Stimulated activated CD4-positive, alpha-beta T cell treated with anti-CD3 and anti-CD28 coated beads, Interleukin-12 subunit alpha, Interleukin-12 subunit beta, amount 100 ng/mL, for 24 hours (primary cell): Measurements from ENCODE around the gene LVRN.

Source experiments
- DNase-seq, 2 experiments: peaks; one replicate each; pipeline ENCODE4 v3.0.0-alpha.2; 2020; ENCODE audit warnings: low read depth in 2 of 2

LVRN gene

DNA sequence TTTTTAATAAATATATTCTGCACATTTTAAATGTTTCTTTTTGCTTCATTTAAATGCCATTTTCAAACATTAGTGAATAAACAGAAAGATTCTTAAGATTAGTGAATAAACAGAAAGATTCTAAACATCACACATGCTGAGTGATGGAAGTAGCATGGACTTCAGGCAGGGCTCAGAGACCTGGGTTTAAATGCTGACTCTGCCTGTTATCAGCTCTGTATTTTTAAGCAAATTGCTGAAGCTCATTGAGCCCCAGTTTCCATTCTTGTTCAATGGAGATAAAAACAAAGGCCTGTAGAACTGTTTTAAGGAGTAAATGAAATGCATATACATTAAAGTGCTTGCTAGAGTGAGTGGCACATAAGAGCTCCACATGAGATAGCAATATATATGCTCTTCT lies 8.1 kb upstream of the LVRN start:
- DNase-seq: no peak

DNA sequence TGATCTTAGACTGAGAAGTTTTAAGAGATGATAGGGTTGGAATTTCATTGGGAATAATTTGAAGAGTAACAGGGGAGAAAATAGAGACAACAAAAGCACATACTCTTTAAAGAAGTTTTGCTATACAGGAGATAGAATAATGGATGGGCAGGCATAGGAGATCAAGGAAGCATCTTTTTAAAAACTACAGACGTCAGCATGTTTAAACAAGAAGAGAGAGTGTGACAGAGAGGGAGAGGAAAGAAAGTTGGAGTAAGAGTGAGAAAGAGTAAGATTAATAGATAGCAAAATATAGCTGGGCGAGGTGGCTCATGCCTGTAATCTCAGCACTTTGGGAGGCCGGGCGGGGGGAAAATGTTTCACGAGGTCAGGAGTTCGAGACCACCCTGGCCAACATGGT lies 5.3 kb upstream of the LVRN start:
- no peak for DNase-seq

DNA sequence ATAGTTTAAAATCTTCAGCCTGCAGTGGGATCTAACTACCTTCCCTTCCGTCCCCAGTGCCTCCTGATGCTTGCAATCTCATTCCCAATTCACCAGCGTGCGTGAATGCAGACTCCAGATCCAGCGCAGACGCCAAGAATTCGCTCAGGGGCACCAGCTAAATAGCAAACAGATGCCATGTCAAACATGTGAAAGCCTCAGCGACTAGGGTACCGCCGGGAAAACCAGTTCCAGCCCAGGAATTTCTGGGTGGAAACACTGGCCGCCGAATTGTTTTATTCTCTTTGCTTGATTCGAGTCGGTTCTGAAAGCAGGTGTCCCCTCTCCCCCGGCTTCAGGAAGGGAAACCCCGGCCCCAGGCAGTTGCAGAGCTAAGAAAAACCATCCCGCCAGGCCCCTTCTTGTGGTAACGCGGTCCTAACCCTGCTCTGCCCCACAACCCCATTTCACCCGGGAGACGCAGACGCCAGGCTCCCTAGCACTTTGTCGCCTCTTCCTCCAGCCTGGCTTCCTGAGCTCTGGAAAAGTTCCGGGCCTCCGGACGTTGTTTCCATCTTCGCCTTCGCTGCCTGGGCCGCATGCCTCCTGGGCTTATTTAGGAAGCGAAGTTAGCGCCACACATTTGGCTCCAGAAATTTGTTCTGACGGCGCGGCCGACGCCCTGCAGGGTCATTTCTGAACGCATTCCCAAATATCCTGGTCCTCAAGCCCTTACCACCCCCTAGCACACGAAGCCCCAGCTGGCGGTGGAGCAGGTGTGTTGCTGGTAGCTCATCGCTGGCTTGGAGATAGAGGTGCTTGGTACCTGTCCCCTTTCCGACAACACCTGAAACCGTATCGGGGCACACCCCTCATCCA lies 665 bp upstream of the LVRN start:
- DNase-seq: no peak

DNA sequence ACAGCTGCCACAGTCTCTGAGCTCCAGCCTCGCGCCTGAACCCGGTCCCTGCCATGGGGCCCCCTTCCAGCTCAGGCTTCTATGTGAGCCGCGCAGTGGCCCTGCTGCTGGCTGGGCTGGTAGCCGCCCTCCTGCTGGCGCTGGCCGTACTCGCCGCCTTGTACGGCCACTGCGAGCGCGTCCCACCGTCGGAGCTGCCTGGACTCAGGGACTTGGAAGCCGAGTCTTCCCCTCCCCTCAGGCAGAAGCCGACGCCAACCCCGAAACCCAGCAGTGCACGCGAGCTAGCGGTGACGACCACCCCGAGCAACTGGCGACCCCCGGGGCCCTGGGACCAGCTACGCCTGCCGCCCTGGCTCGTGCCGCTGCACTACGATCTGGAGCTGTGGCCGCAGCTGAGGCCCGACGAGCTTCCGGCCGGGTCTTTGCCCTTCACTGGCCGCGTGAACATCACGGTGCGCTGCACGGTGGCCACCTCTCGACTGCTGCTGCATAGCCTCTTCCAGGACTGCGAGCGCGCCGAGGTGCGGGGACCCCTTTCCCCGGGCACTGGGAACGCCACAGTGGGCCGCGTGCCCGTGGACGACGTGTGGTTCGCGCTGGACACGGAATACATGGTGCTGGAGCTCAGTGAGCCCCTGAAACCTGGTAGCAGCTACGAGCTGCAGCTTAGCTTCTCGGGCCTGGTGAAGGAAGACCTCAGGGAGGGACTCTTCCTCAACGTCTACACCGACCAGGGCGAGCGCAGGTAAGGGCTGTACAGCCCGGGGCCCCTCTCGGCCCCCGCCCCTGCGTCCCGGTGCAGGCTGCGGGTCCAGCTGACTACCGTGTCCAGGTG lies 509 bp downstream of the LVRN start:
- DNase-seq: no peak

DNA sequence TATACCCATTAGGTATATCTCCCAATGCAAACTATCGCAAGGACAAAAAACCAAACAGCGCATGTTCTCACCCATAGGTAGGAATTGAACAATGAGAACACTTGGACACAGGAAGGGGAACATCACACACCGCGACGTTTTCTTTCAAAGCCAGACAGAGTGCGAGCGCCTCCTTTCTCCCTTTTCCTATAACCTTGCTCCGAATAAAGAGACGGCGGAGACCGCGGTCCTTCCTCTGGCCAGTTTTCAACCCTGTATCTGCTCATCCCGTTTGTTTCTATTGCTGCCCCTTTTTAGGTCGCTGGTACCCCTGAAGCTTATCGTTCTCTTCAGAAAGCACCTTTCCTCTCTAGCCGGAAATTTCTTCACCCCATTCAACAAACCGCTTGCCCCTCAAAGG lies 1.3 kb downstream of the LVRN start:
- DNase-seq: no peak

DNA sequence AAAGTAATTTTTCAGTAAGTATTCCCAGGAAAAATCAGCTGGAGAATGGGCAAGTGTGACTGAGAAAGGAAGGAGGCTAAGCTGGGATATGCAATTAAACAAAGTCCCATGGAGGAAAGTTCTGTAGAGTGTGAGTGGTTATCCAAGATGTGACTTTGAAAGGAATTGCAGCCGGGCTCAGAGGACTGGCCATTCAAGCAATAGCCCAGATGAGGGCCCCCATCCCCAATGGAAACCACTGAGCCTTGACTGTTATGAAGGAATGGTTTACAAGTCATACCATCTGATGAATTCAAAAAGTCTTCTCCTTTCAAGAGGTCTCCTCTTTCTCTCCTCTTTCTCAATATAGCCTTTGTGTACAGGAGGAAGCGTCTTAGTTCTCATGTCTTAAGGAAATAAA lies 6.5 kb downstream of the LVRN start:
- no peak for DNase-seq

DNA sequence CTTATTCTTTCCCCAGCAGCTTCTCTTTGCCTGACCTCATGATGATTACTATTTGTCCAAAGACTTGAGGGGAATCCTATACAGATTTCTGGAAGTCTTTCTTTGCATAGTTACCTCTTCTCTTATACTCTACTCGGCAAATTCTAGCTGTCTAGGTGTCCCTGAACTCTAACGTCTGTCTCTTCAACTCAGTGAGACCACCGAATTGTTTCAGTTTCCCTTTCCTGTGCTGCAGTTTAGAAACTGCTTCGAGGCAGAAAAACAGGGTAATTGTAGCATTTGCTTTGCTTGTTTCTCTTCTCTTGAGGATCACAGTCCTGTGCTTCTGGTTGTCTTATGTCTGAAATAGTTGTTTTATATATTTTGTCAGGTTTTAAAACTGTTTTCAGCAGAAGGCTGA lies 14.8 kb downstream of the LVRN start:
- DNase-seq: no peak

DNA sequence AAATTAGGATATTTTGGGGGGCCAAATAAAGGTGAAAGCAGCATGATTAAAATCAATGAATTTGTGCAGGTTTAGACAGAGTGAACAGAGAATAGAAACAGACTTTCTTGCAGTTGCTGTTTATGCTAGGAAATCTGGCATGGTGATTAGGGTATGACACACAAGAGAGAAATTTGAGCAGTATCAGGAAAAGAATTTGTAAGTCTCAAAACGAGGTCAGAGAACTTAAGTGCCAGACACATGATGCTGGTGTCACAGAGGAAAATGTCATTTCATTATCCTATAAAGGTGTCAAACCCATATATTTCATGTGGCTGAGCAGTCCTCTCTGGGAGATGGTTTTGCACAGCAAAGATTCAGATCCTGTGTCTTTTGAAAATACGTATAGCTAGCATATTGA lies 15.7 kb downstream of the LVRN start:
- no peak for DNase-seq

DNA sequence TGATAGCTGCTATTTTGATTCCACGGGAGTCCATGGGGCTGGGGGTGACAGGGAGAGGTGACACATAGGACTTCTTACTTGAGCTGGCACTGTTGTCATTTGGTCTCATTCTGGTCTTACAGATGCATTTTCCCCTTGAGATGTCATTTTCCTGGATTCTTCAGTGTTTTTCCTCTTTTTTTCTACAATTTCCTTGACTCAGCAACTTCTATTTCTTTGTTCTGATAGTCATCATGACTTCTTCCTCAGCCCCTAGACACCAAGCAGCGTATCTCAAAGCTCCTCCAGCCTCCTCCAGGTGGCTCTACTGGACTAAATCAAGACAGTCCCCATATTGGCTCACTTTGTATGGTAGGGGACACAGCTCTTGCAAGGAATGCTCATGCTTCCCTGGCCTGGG lies 16.5 kb downstream of the LVRN start:
- DNase-seq: no peak

DNA sequence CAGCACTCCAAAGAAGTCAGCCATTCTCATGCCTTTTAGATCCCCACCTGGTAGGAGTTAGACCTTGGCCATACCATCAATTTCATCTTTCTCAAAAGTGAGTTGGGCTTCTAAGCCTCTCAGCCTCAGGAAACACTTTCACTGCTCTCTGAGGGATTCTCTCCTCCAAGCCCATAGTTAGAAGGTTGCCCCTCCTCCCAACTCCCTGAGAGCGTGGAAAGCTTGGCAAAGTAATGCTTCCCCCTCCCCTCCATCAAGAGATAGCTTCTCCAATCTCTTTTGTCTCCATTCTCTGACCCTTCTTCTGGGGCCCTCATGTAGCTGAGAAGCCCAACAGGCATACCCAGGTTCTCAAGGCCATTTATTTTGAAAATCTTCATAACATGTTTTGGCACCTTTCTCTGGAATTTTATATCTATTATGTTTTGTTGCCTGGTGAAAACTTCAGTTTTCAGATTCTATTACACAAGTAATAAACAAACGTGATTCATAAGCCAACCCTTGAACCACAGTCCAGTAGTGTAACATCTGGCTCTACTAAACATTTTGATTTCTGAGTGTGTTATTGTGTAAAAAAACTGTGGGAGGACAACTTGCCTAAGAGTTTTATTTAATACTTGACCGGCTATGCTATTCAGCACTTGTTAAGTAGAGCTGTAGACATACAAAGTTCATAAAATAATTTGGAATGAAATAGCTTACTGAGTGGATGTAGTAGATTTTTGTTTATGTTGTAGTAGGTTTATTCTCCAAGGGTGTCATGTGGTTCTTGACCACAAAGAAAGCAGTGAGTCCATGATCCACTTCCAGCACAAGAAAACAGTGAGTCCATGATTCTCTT lies 17.1 kb downstream of the LVRN start:
- no peak for DNase-seq

DNA sequence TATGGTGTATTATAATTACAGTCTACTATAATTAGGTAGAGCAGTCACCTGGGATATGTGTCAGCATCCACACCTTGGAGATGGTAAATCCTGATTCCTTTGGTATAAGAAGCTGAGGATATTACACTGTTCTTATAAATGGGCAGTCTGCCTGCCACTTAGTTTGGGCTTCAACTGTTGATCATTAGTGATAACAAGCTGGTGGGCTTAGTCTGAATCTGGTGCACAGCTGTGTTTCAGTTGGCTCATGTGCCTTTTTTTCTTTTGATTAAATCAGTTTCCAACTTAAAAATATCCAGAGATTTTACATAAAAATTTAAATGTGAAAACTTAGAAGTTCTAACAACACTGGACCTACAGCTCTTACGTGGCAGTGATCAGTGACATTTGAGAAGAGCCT lies 21.2 kb downstream of the LVRN start:
- no peak for DNase-seq

DNA sequence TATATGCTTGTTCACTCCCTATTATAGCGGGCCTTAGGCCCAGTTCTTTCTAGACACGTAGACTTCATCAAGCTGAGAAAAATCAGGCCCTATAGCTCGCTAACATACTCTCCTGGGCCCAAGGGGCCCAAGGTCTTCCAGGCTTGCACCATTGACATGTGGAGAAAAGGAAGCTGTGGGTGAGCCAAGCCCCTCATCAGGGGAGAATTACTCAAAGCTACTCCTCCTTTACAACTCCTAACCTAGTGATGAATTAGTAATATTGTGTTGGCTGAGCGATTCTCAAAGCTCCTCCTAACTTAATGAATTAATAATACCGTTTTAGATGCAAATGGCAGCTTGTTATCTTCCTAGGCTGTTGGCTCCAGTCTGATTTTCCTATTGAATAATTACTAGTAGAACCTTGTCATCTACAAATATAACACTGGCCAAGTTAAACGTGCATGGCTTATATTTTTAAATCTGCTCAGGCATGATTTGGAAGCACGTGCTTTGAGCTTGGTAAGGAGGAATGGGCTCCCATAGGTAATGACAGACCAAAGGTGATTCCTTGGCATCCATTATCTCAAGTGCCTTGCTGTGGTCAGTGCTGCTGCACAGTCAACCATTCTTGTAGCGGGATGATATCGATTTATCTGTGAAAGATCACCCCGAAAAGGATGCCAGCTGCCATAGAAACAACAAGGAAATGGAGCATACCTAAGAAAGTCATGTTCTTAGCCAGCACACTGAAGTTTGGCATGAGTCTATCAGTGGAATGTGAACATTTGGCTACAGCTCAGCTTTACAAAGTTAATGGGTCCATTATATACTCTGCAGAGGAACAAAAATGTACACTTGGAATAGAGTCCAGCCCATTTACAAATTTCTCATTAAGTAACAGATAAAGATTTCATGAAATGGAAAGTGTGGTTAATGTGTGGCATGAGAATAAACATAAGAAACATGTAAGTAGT lies 23.8 kb downstream of the LVRN start:
- no peak for DNase-seq

DNA sequence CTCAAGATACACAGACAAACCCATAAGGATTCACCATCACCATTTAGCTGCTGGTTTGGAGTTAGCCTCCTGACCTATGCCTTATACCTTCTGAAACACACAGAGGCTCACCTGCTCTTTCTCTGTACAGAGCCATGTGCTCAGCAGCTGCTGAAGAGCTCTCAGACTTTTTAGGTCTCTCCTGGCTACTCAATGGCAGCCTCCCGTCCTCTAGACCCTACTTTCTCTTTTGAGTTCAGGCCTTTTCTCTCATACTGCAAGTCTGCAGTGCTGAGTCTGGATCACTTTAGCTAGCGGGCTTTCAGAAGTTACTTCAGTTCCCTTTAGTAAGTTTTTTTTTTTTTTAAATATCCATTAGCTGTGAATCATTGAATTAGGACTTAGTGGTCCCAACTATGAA lies 25.7 kb downstream of the LVRN start:
- DNase-seq: no peak

DNA sequence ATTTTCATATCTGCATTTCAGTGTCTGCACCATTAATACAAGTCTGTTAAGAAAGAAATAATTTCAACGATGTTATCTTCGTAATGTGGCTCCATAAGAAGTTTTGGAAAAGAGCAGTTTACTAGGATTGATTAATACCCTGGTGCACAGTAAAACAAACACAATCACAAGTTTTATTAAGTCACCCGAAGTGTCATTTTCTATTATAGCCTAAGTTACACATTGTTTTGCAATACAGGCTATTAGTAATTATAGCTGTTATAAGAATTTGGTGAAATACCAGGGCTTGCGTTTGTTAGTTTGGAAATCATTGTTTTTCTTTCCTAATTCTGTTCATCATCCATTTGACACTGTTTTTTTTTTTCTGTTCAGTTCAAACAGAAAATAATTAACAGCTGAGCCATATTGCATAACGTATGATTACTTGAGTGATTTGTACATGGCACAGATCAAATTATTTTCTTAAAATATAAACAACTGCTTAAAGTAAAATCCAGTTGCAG lies 30.6 kb downstream of the LVRN start:
- DNase-seq: no peak

DNA sequence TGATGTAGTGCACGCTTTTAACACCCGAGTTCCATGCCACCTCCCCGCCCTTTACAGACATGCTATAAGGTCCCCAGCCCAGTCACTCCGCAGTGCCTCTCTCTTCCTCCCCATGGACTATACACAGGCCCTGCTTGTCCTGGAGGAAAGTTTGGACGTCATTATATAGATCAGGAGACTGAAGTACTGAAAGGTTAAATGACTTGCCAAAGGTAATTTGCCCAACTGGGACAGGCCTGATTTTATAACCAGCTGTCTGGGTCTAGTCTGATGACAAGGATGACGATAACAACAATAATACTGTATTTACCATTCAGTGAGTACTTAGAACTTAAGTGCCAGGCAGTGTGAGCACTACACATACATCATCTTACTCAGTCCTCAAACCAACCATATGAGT lies 33.1 kb downstream of the LVRN start:
- no peak for DNase-seq

DNA sequence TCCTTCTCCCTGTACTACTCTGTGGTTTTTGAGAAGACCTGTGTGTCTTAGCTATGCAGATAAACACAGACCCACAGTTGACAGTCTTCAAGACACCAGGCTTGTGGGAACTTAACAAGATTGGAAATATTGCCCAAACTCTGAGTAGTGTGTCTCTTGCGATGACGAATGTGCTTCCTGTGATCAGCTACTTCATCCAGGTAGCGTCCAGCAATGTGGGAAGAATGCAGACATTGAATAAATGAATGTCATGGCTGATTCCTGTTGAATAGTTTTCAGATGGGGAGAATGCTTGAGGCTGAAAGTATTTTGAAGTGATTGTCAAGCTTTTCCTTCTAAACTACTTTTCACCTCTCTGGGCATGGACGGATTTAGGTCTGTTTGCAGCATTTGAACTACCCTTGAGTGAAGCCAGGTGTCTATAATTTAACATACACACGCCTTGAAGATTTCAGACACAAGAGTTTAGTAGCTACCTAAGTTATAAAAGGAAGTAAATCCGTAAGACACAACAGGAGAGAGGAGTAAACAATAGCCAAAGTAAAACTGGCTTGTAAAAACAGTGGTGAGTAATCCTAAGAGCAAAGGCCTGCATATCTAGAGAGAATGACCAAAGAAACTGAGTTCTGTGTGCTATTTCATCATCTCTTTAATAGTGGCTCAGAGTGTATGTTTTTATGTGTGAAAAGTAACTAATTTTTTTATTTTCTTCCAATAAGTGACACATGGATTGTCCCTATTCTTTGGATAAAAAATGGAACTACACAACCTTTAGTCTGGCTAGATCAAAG lies 40.0 kb downstream of the LVRN start:
- no peak for DNase-seq

DNA sequence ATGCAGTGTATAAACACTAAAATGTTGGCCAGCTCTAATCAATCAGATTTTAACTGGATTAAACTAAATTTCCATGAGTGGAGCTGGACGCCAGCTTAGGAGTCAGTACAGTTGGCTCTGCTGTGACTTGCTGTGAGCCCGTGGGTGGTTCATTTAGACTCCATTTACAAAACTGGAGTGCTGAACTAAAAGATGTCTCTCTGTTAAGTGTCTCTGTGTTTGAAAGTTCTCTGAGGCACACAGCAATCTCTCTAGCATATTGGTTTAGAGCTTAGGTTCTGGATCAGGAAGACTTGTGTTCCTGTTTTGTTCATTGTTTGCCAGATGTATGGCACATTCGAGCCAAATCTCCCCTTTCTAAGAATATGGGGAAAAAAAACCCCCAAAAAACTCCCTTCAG lies 42.0 kb downstream of the LVRN start:
- no peak for DNase-seq

DNA sequence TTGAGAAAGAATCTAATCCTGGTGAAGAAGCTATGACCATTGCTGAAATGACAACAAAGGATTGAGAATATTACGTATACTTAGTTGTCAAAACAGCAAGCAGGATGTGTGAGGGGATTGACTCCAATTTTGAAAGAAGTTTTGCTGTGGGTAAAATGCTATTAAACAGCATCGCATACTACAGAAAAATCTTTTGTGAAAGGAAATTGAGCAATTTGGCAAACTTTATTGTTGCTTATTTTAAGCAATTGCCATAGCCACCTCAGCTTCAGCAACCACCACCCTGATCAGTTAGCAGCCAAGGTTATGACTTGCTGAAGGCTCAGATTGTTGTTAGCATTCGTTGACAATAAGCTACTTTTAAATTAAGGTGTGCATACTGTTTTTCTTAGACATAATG lies 47.5 kb downstream of the LVRN start:
- DNase-seq: no peak

DNA sequence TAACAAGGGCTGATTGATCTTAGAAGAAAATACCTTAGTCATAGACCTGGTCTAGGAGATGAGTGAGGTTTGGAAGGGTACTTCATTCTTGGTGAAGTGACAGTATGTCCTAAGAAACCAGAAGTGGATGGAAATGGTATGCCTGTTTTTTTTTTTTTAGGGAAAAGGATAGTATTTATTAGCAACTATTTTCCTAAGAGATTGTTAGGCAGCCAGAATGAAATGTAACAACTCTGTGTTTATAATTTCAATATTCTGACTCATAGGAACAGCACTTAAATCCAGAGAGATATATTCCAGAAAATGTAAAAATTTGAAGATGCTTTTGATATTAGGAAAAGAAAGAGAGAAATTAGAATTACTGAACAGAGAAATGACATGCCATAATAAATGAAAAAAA lies 48.8 kb downstream of the LVRN start:
- no peak for DNase-seq

DNA sequence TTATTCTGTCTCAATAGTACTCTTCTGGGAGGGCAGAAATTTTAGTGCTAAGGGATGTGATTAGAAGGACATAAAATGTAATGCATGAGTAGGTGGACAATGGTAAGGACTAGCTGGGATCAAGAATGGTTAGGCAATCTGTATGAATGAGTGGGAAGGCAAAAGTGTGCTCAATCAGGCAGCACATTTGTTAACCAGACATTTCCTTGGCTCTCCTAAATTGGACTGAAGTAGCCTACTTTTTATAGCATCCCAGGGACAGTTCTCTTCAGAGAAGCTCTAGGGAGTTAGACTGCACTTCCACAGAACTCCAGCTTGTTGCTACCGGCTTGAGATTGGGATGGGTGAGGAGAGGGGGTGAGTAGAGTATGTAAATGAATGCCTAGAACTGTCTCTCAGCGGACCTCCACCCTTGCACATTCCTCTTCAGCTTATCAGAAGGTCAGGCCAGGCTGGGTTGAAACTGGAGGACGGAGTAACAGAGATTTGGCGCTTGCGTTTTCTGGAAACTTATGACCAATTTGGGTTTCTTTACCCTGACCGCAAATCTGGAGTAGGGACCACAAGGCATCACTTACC lies 51.0 kb downstream of the LVRN start:
- no peak for DNase-seq
